ENCODE data around the gene BFAR. TPM values are rescaled to one million over a fixed set of nuclear protein-coding genes. Genes with fewer than 3 reads are reported as not detected.

Gene BFAR
- total RNA-seq, 1 donor from 2014 or later = 67.7 TPM

Other genes starting within 250 kb of the BFAR start
- 24.1 to 25.3 TPM (median 24.9 TPM) in 3 replicates for gene PARN, start 2.7 kb upstream of the BFAR start, total RNA-seq
- gene PLA2G10, start 61.4 kb downstream of the BFAR start, total RNA-seq = not detected in 3 replicates
- 3.3 TPM in 1 of 3 replicates, not detected in the others for gene NPIPA3, start 70.5 kb downstream of the BFAR start, total RNA-seq
- 7.6 to 13.0 TPM (median 11.5 TPM) in 3 replicates for gene NPIPA2, start 109.6 kb downstream of the BFAR start, total RNA-seq
- 140 to 150 TPM (median 143 TPM) in 3 replicates for gene NOMO1, start 200.8 kb downstream of the BFAR start, total RNA-seq